Transverse colon (tissue), 4 donors: Measurements from ENCODE around the gene PRKCSH. TPM values are rescaled to one million over a fixed set of nuclear protein-coding genes. Genes with fewer than 3 reads are reported as not detected.

Source experiments
- DNase-seq: peaks from one replicate; pipeline ENCODE4 v3.0.0-alpha.2; 2019
- H3K27ac ChIP-seq, 4 donors: fragments of 200-600 bp; sonication (generic); 2 replicates each; pipeline ENCODE4 v1.5.1; 2016 to 2018; ENCODE audit warnings: inconsistent platforms in 4 of 4
- H3K27me3 ChIP-seq: fragments of 200-600 bp; sonication (generic); 2 replicates; pipeline ENCODE4 v1.5.1; 2017; ENCODE audit warnings: inconsistent platforms
- H3K36me3 ChIP-seq, 4 donors: fragments of 200-600 bp; sonication (generic); 2 replicates each; pipeline ENCODE4 v1.5.1; 2017 to 2019; ENCODE audit warnings: inconsistent platforms in 4 of 4
- H3K4me1 ChIP-seq, 4 donors: fragments of 200-600 bp; sonication (generic); 2 replicates each; pipeline ENCODE4 v1.5.1; 2017 to 2020; ENCODE audit warnings: inconsistent platforms in 4 of 4
- H3K4me3 ChIP-seq, 4 donors: fragments of 200-600 bp; sonication (generic); 1 replicate in 1 of 4; 2 replicates in 3 of 4; pipeline versions ENCODE4 v1.5.1 to v1.6.1; 2017 to 2019; ENCODE audit warnings: inconsistent platforms in 4 of 4
- H3K9me3 ChIP-seq, 2 donors: fragments of 200-600 bp; sonication (generic); 2 replicates each; pipeline ENCODE4 v1.5.1; 2017 to 2019; ENCODE audit warnings: inconsistent platforms in 2 of 2
- EP300 ChIP-seq: sonication (generic); formaldehyde crosslinking; IDR thresholded peaks from one replicate; pipeline ENCODE4 v1.6.1; 2017; ENCODE audit warnings: antibody characterized with exemption, low read depth
- POLR2A ChIP-seq: fragments of 450-650 bp; IDR thresholded peaks from one replicate; pipeline ENCODE4 v1.6.1; 2016; ENCODE audit warnings: antibody characterized with exemption, mild to moderate bottlenecking, moderate library complexity
- POLR2AphosphoS5 ChIP-seq, 3 donors: sonication (generic); formaldehyde crosslinking; IDR thresholded peaks; one replicate each; pipeline ENCODE4 v1.6.1; 2016; ENCODE audit warnings: antibody characterized with exemption in 3 of 3
- WGBS, 2 donors: methylation state at CpG; one replicate each; pipeline ENCODE4 v1.1.5; 2018; ENCODE audit warnings: low coverage in 1 of 2; 5-methylcytosine and 5-hydroxymethylcytosine counted together
- in situ Hi-C, 4 donors: fragments of 200-750 bp; cut with MboI; loops; one replicate each; pipeline versions ENCODE4 v1.15.0 to v1.15.1; 2017; ENCODE audit warnings: low sequenced_read_pairs in 3 of 4, low pct_ligation_motif_present in 1 of 4, low pct_unique_long_range_greater_than_20kb in 1 of 4
- intact Hi-C: fragments of 100-400 bp; cut with DNase I; formaldehyde crosslinking; loops from one replicate; pipeline ENCODE4 v1.15.1; 2023; ENCODE audit warnings: low total_unique reads
- total RNA-seq, 4 donors: library from RNA; depleted of rRNA; stranded (reverse); fragments of >200 nt; gene quantifications; one replicate each; pipeline ENCODE4 v1.1.0, GENCODE V29; 2016
- TF ChIP-seq, protein P1 (sequence below), 5 experiments: fragments of 200-600 bp in 3 of 5; fragments of 450-650 bp in 2 of 5; sonication (generic) in 3 of 5; IDR thresholded peaks; 1 replicate in 2 of 5; 2 replicates in 3 of 5; pipeline ENCODE4 v1.5.1; 2016 to 2017; ENCODE audit warnings: antibody characterized with exemption in 5 of 5, inconsistent platforms in 3 of 5, mild to moderate bottlenecking in 2 of 5, moderate library complexity in 1 of 5

Gene PRKCSH
- total RNA-seq, 4 donors from 2014 or later, result 119 to 195 (median 183) TPM

DNA sequence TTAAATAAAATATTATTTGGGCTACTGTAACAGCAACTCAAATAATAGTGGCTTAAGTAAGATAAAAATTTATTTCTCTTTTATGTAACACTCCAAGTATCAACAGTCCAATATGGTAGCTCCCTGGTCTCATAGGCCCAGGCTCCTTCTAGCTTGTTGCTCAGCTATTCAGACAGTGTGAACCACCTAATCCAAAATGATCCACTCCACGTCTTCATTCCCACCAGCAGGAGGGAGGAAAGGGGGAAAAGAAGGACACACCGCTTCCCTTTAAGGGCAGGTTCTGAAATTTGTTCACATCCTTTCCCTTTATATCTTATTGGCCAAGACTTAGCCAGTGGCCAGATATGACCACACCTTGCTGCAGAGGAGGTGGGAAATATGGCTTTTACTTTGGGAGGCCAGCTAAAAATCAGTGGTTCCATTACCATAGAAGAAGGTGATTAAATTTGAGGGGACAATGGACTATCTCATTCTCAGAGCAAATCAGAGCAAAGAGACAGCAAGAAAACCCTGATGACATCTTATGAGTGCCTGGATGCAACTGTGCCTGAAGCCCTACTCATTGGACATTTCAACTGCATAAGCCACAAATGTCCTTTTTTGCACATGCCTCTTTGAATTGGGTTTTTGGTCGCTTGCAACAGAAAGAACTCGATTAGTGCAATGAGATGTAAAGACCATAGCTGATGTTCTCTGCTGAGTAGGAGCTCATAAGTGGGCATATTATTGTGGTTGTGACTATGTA, 44.3 kb upstream of the PRKCSH start:
- Histone ChIP-seq H3K4me3 (no peak overlapping the region), H3K27ac (no peak overlapping the region), H3K4me1 (no peaks in the 10 kb centered on the region), H3K27me3 (no peaks in the 10 kb centered on the region), H3K9me3 (no peaks in the 10 kb centered on the region), H3K36me3 (no peaks in the 10 kb centered on the region)
- in situ Hi-C loops (loop anchor here in 1 of 4 donors (25.0 kb wide), 1 partner anchor 96 kb away; the partner anchor contains the start of gene ELAVL3), intact Hi-C loops (loop anchor here (10.0 kb wide), 1 partner anchor 346 kb away; no protein-coding TSS in a partner anchor)
- no peak for DNase-seq
- WGBS, 2 donors, result 80% methylated on average over 3 to 4 of the region's 4 CpGs
- TF ChIP-seq EP300, result no peak
- TF ChIP-seq, protein P1, sequence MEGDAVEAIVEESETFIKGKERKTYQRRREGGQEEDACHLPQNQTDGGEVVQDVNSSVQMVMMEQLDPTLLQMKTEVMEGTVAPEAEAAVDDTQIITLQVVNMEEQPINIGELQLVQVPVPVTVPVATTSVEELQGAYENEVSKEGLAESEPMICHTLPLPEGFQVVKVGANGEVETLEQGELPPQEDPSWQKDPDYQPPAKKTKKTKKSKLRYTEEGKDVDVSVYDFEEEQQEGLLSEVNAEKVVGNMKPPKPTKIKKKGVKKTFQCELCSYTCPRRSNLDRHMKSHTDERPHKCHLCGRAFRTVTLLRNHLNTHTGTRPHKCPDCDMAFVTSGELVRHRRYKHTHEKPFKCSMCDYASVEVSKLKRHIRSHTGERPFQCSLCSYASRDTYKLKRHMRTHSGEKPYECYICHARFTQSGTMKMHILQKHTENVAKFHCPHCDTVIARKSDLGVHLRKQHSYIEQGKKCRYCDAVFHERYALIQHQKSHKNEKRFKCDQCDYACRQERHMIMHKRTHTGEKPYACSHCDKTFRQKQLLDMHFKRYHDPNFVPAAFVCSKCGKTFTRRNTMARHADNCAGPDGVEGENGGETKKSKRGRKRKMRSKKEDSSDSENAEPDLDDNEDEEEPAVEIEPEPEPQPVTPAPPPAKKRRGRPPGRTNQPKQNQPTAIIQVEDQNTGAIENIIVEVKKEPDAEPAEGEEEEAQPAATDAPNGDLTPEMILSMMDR (IDR thresholded peaks at IDR 0.05), result no peak
- TF ChIP-seq POLR2A, result no peak
- TF ChIP-seq POLR2AphosphoS5 (IDR thresholded peaks at IDR 0.05), result no peak

DNA sequence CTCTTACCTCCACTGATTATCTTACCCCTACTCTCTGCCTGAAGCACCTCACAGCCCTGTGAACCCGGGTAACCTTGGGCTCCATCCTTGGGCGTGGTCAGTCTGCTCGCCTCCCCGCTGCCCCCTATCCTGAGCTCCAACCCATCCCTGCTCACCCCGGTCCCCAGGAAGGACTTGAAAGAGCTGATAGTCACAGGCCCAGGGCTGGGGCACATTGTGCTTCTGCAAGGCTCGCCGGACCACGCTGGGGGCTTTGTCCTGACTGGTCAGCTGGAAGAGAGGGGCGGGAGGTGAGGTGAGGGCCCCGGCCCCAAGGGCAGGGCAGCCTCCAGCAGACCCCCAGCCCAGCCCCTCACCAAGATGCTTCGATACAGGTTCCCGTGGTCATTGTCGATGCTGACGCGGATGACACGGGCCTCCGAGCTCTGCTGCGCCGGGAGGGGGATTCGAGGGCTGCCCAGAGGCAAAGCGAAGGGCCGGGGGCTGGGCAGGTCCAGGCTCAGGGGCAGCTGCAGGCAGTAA, 38.3 kb upstream of the PRKCSH start:
- Histone ChIP-seq H3K27ac (no peak overlapping the region), H3K9me3 (no peaks in the 10 kb centered on the region), H3K4me3 (no peak overlapping the region), H3K27me3 (no peaks in the 10 kb centered on the region), H3K36me3 (no peaks in the 10 kb centered on the region), H3K4me1 (no peaks in the 10 kb centered on the region)
- intact Hi-C loops (loop anchor here (10.0 kb wide), 1 partner anchor 352 kb away; no protein-coding TSS in a partner anchor), in situ Hi-C loops (loop anchor here in 1 of 4 donors (25.0 kb wide), 1 partner anchor 90 kb away; the partner anchor contains the start of gene ELAVL3)
- TF ChIP-seq EP300, result no peak
- TF ChIP-seq, protein P1 (IDR thresholded peaks at IDR 0.05), result no peak
- no peak for TF ChIP-seq POLR2A
- TF ChIP-seq POLR2AphosphoS5 (IDR thresholded peaks at IDR 0.05), result no peak
- WGBS, 2 donors, result 93 to 100% methylated on average over 1 to 22 of the region's 22 CpGs
- DNase-seq, result no peak

DNA sequence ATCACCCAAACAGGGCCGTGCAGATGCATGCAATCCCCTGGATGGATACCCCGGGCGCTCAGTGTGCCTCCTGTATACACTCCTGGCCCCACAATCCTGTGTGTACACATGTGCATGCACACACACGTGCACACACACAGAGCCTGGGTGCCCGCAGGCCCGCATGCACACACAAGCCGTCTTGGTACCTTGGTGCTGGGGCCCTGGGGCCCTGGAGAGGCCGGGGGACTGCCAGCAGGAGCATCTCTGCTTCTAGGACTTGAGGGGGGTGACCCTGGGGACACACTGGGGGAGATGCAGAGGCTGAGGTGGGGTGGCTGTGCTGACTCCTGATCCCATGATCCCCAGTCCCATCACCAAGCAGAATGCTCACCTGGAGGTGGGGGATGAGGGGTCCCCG, 35.8 kb upstream of the PRKCSH start:
- Histone ChIP-seq H3K36me3 (no peaks in the 10 kb centered on the region), H3K27ac (no peak overlapping the region), H3K27me3 (no peaks in the 10 kb centered on the region), H3K4me3 (no peak overlapping the region), H3K4me1 (no peaks in the 10 kb centered on the region), H3K9me3 (no peaks in the 10 kb centered on the region)
- intact Hi-C loops (loop anchor here (10.0 kb wide), 1 partner anchor 355 kb away; no protein-coding TSS in a partner anchor), in situ Hi-C loops (loop anchor here in 1 of 4 donors (25.0 kb wide), 1 partner anchor 88 kb away; the partner anchor contains the start of gene ELAVL3)
- 89% methylated on average over 8 of the region's 9 CpGs; no CpG with 5 or more reads in 1 of the 2 donors for WGBS, 2 donors
- TF ChIP-seq, protein P1 (IDR thresholded peaks at IDR 0.05), result no peak
- no peak for TF ChIP-seq EP300
- no peak for TF ChIP-seq POLR2AphosphoS5 (IDR thresholded peaks at IDR 0.05)
- TF ChIP-seq POLR2A, result no peak
- DNase-seq, result no peak

DNA sequence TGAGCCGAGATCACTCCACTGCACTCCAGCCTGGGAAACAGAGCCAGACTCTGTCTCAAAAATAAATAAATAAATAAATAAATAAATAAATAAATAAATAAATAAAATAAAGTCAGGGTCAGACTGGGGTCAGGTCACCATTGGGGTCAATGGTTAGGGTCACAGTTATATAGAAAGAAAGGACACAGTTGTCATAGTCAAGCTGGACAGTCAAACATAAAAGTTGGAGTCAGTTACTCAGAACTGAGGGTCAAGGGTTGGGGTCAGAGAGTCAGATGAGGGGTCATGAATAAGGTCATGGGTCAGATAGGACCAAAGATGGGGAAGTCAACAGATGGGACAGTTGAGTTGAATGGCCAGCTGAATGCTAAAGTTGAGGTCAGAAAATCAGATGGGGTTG, 34.6 kb upstream of the PRKCSH start:
- WGBS, 2 donors, result 67 to 100% methylated on average over 1 of the region's 1 CpG
- Histone ChIP-seq H3K4me1 (no peaks in the 10 kb centered on the region), H3K9me3 (no peaks in the 10 kb centered on the region), H3K27me3 (peaks cover under 1% of the 10 kb centered on the region), H3K27ac (no peak overlapping the region), H3K4me3 (no peak overlapping the region), H3K36me3 (no peaks in the 10 kb centered on the region)
- no peak for DNase-seq
- TF ChIP-seq POLR2AphosphoS5 (IDR thresholded peaks at IDR 0.05) (no peak), POLR2A (no peak), EP300 (no peak)
- TF ChIP-seq, protein P1 (IDR thresholded peaks at IDR 0.05), result no peak
- intact Hi-C loops, result no loop called here
- in situ Hi-C loops, result no loop called here
